K562 (cell line): ENCODE measurements around the gene MDM1. TPM values are rescaled to one million over a fixed set of nuclear protein-coding genes. Genes with fewer than 3 reads are reported as not detected.

Experiments
- ATAC-seq: fragments of 200-7000 bp; cut with Tn5 transposase; 3 replicates; pipeline ENCODE4 v1.9.1; 2020; ENCODE audit warnings: moderate library complexity
- BruUV-seq: library from RNA; stranded (reverse); fragments of 400-500 nt; replicated peaks from 2 replicates; lab custom pipeline; 2021; lab: Mats Ljungman, UMichigan
- CTCF ChIA-PET: fragments of 300-600 bp; formaldehyde crosslinking; extraction: SDS; loops from one replicate; lab custom pipeline; 2021; ENCODE audit warnings: low intra/inter-chr PET ratio; lab: Yijun Ruan, JAX
- POLR2A ChIA-PET: fragments of 300-600, 350-650 bp; sonication (Branson Sonifier 250); formaldehyde crosslinking; extraction: SDS; loops from one replicate; lab custom pipeline; 2021; ENCODE audit warnings: antibody characterized with exemption, inconsistent platforms; lab: Yijun Ruan, JAX
- DNase-seq, 4 experiments: peaks; one replicate each; pipeline versions ENCODE4 v3.0.0 to v3.0.0-alpha.2; 2011 to 2018; ENCODE audit warnings: low spot score in 3 of 4, mixed read lengths in 3 of 4; ENCODE audit errors: extremely low read depth in 1 of 4
- FAIRE-seq: peaks from 2 replicates; lab custom pipeline; 2011; peaks lifted over from hg19 to GRCh38; lab: Jason Lieb, UNC
- H2AFZ ChIP-seq: 2 replicates; pipeline ENCODE4 v1.6.0; 2011; ENCODE audit warnings: low read depth, low read length, control low read depth, inconsistent platforms
- H3K27ac ChIP-seq: fragments of 200-600 bp; 3 replicates; pipeline ENCODE4 v1.8.0; 2011; ENCODE audit warnings: low read depth, mild to moderate bottlenecking, control low read depth, inconsistent platforms, low read length, moderate library complexity, mixed read lengths; ENCODE audit errors: extremely low read depth
- H3K27me3 ChIP-seq, 2 experiments: fragments of 300-600 bp in 1 of 2; 2 replicates in 1 of 2; 3 replicates in 1 of 2; pipeline versions ENCODE4 v1.6.0 to v1.8.0; 2011; ENCODE audit warnings: inconsistent platforms in 2 of 2, low read length in 2 of 2, mild to moderate bottlenecking in 1 of 2, mixed read lengths in 1 of 2, moderate library complexity in 1 of 2; ENCODE audit not compliant: control insufficient read depth in 2 of 2, insufficient read depth in 2 of 2
- H3K36me3 ChIP-seq: fragments of 300-600 bp; 3 replicates; pipeline ENCODE4 v1.8.0; 2011; ENCODE audit warnings: mild to moderate bottlenecking, low read length, inconsistent platforms; ENCODE audit not compliant: control insufficient read depth, insufficient read depth
- H3K4me1 ChIP-seq, 2 experiments: fragments of 200-600 bp in 1 of 2; replicated peaks in 1 of 2; 2 replicates in 1 of 2; 3 replicates in 1 of 2; pipeline versions ENCODE4 v1.5.1 to v1.8.0; 2011; ENCODE audit warnings: inconsistent platforms in 2 of 2, low read length in 2 of 2, mild to moderate bottlenecking in 1 of 2, mixed read lengths in 1 of 2, moderate library complexity in 1 of 2; ENCODE audit not compliant: control insufficient read depth in 2 of 2, insufficient read depth in 2 of 2
- H3K4me2 ChIP-seq: 2 replicates; pipeline ENCODE4 v1.6.1; 2011; ENCODE audit warnings: low read length, control low read depth, inconsistent platforms, mixed read lengths; ENCODE audit not compliant: insufficient read depth
- H3K4me3 ChIP-seq: fragments of 200-600 bp; sonication (generic), shearing (Covaris generic); 2 replicates; pipeline ENCODE4 v1.5.1; 2016; ENCODE audit warnings: control low read depth, inconsistent platforms
- H3K79me2 ChIP-seq: fragments of 200-600 bp; 3 replicates; pipeline ENCODE4 v1.8.0; 2011; ENCODE audit warnings: low read length, inconsistent platforms; ENCODE audit not compliant: control insufficient read depth, insufficient read depth
- H3K9ac ChIP-seq, 2 experiments: 2 replicates each; pipeline versions ENCODE4 v1.6.0 to v1.6.1; 2011; ENCODE audit warnings: low read depth in 2 of 2, low read length in 2 of 2, control low read depth in 1 of 2, inconsistent platforms in 1 of 2, mild to moderate bottlenecking in 1 of 2, mixed read lengths in 1 of 2; ENCODE audit not compliant: insufficient read depth in 1 of 2
- H3K9me1 ChIP-seq: one replicate; pipeline ENCODE4 v1.6.0; 2011; ENCODE audit warnings: inconsistent platforms, mild to moderate bottlenecking, low read length, moderate library complexity; ENCODE audit not compliant: control insufficient read depth, insufficient read depth
- H3K9me3 ChIP-seq: replicated peaks from 2 replicates; pipeline ENCODE4 v1.5.1; 2011; ENCODE audit warnings: low read depth, low read length, inconsistent platforms; ENCODE audit not compliant: control insufficient read depth, insufficient read depth
- H4K20me1 ChIP-seq: replicated peaks from 2 replicates; pipeline ENCODE4 v1.6.1; 2011; ENCODE audit warnings: low read length, inconsistent platforms, mixed read lengths; ENCODE audit not compliant: control insufficient read depth, insufficient read depth
- CBFA2T3 ChIP-seq: fragments of 450-650 bp; IDR thresholded peaks from 2 replicates; pipeline ENCODE4 v1.6.1; 2017
- E2F6 ChIP-seq, 2 experiments: IDR thresholded peaks; 2 replicates each; pipeline ENCODE4 v1.6.1; 2011; ENCODE audit warnings: borderline replicate concordance in 1 of 2, control low read depth in 1 of 2, low read depth in 1 of 2, low read length in 1 of 2, mild to moderate bottlenecking in 1 of 2, mixed read lengths in 1 of 2, moderate library complexity in 1 of 2; ENCODE audit not compliant: insufficient read depth in 1 of 2, insufficient read length in 1 of 2, poor library complexity in 1 of 2, severe bottlenecking in 1 of 2; ENCODE audit errors: extremely low read depth in 1 of 2
- EWSR1 ChIP-seq: fragments of 450-650 bp; IDR thresholded peaks from 2 replicates; pipeline ENCODE4 v1.6.1; 2018; ENCODE audit warnings: borderline replicate concordance, mild to moderate bottlenecking, low read depth, moderate library complexity; ENCODE audit not compliant: partially characterized antibody
- EZH2 ChIP-seq: IDR thresholded peaks from 2 replicates; pipeline ENCODE4 v1.6.1; 2012; ENCODE audit warnings: low read depth, mild to moderate bottlenecking, inconsistent platforms, low read length, borderline replicate concordance
- HDAC8 ChIP-seq: fragments of 450-650 bp; IDR thresholded peaks from 2 replicates; pipeline ENCODE4 v1.6.1; 2016; ENCODE audit warnings: mild to moderate bottlenecking, missing genetic modification characterization, moderate library complexity, missing compliant biosample characterization
- HNRNPK ChIP-seq: fragments of 200-400 bp; formaldehyde crosslinking; IDR thresholded peaks from one replicate; pipeline ENCODE4 v1.6.1; 2018; ENCODE audit warnings: mild to moderate bottlenecking, low read depth, low read length; ENCODE audit not compliant: poor library complexity, severe bottlenecking
- MAZ ChIP-seq, 2 experiments: fragments of 450-650 bp in 1 of 2; sonication (generic) in 1 of 2; formaldehyde crosslinking; IDR thresholded peaks in 1 of 2; conservative IDR thresholded peaks in 1 of 2; 2 replicates each; pipeline versions ENCODE4 v1.4.0 to v1.5.0; 2020; ENCODE audit warnings: mild to moderate bottlenecking in 1 of 2, missing genetic modification reagents in 1 of 2
- NCOA4 ChIP-seq: fragments of 450-650 bp; IDR thresholded peaks from 2 replicates; pipeline ENCODE4 v1.6.1; 2018; ENCODE audit warnings: mild to moderate bottlenecking; ENCODE audit not compliant: partially characterized antibody
- NFRKB ChIP-seq: fragments of 450-650 bp; IDR thresholded peaks from 2 replicates; pipeline ENCODE4 v1.6.1; 2016; ENCODE audit warnings: low read depth
- ZNF75A ChIP-seq: fragments of 450-650 bp; formaldehyde crosslinking; IDR thresholded peaks from 2 replicates; pipeline ENCODE4 v1.4.0; 2020; ENCODE audit warnings: mild to moderate bottlenecking
- ZNF785 ChIP-seq: fragments of 250-450 bp; sonication (Bioruptor Pico); IDR thresholded peaks from 2 replicates; pipeline ENCODE4 v1.4.0; 2020; ENCODE audit warnings: mild to moderate bottlenecking
- WGBS: fragments of 100-300 bp; shearing (Covaris generic); methylation state at CpG from one replicate; pipeline ENCODE4 v1.1.6; 2016; ENCODE audit warnings: low coverage, mixed read lengths; ENCODE audit not compliant: insufficient coverage; ENCODE audit errors: missing lambda C conversion rate; 5-methylcytosine and 5-hydroxymethylcytosine counted together
- in situ Hi-C: fragments of 300-500 bp; cut with MboI; formaldehyde crosslinking; loops from 4 replicates; pipeline ENCODE4 v1.15.0; 2018; ENCODE audit warnings: inconsistent platforms, mixed read lengths
- intact Hi-C: fragments of 100-400 bp; cut with micrococcal nuclease; formaldehyde crosslinking; loops from 2 replicates; pipeline ENCODE4 v1.14.2; 2022
- polyA plus RNA-seq, 8 experiments: library from polyadenylated mRNA; depleted of rRNA in 4 of 8; stranded (reverse) in 5 of 8; unstranded in 3 of 8; fragments of >200 nt; fragmentation: Nextera tagmentation in 2 of 8; fragmentation: Illumina TruSeq in 1 of 8; extraction: Ambion mirVana in 2 of 8; extraction: Trizol in 1 of 8; gene quantifications; 2 replicates each; pipeline versions ENCODE4 v1.2.1 to v1.2.3, GENCODE V29; 2011 to 2014; ENCODE audit warnings: inconsistent platforms in 1 of 8, missing spikeins in 1 of 8
- total RNA-seq, 7 experiments: library from RNA; depleted of rRNA in 6 of 7; stranded (reverse); fragments of >200 nt in 6 of 7; fragmentation: Illumina TruSeq in 2 of 7; extraction: Trizol in 2 of 7; gene quantifications; 2 replicates each; pipeline versions ENCODE4 v1.2.1 to v1.2.3, GENCODE V29; 2011 to 2021; ENCODE audit warnings: low replicate concordance in 1 of 7
- TF ChIP-seq, protein P1 (sequence below), 2 experiments: fragments of 450-650 bp; IDR thresholded peaks; 2 replicates each; pipeline ENCODE4 v1.6.1; 2016; ENCODE audit warnings: mild to moderate bottlenecking in 2 of 2, borderline replicate concordance in 1 of 2, low read depth in 1 of 2, moderate library complexity in 1 of 2

The MDM1 gene
- total and polyA plus RNA-seq, 9 of the 15 experiments (the other 6 are each of a cell fraction or from before 2014, with no cell fraction given) = 7.5 to 16.8 (median 13.1) TPM

DNA sequence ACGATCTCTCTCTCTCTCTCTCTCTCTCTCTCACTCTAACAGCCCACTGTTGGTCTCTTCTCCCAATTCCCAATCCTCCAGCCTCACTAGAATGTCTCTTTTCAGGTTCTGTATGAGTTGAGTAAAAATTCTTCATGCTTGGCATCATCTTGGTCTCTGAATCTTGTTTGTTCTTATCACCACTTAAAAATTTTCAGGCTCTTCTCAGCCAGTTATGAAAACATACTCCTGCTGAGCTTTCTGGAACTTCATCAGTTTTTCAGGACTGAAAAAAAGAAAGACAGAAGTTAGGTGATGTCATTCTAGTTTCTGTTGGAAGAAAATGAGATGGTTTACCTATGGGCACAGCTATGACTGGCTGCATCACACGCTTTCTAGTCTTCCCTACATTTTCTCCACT is 67.3 kb downstream of the MDM1 start:
- DNase-seq (no peak), FAIRE-seq (no peak), ATAC-seq (no peak)
- Histone ChIP-seq H3K79me2 (no peaks in the 10 kb centered on the region), H3K9me1 (no peaks in the 10 kb centered on the region), H3K27ac (no peak overlapping the region), H3K4me2 (no peak overlapping the region), H4K20me1 (no peaks in the 10 kb centered on the region), H3K4me3 (no peak overlapping the region), H3K9me3 (no peaks in the 10 kb centered on the region), H3K9ac (no peak overlapping the region), H3K27me3 (peaks cover 7 to 17% of the 10 kb centered on the region in 2 experiments), H3K4me1 (no peaks in the 10 kb centered on the region), H3K36me3 (no peaks in the 10 kb centered on the region), H2AFZ (no peak overlapping the region)
- CTCF ChIA-PET = no interaction called here
- intact Hi-C loops (no loop called here), in situ Hi-C loops (no loop called here)
- POLR2A ChIA-PET = no interaction called here
- no TSS peak for BruUV-seq
- WGBS = 0% methylated on average over 2 of the region's 2 CpGs
- TF ChIP-seq, protein P1, sequence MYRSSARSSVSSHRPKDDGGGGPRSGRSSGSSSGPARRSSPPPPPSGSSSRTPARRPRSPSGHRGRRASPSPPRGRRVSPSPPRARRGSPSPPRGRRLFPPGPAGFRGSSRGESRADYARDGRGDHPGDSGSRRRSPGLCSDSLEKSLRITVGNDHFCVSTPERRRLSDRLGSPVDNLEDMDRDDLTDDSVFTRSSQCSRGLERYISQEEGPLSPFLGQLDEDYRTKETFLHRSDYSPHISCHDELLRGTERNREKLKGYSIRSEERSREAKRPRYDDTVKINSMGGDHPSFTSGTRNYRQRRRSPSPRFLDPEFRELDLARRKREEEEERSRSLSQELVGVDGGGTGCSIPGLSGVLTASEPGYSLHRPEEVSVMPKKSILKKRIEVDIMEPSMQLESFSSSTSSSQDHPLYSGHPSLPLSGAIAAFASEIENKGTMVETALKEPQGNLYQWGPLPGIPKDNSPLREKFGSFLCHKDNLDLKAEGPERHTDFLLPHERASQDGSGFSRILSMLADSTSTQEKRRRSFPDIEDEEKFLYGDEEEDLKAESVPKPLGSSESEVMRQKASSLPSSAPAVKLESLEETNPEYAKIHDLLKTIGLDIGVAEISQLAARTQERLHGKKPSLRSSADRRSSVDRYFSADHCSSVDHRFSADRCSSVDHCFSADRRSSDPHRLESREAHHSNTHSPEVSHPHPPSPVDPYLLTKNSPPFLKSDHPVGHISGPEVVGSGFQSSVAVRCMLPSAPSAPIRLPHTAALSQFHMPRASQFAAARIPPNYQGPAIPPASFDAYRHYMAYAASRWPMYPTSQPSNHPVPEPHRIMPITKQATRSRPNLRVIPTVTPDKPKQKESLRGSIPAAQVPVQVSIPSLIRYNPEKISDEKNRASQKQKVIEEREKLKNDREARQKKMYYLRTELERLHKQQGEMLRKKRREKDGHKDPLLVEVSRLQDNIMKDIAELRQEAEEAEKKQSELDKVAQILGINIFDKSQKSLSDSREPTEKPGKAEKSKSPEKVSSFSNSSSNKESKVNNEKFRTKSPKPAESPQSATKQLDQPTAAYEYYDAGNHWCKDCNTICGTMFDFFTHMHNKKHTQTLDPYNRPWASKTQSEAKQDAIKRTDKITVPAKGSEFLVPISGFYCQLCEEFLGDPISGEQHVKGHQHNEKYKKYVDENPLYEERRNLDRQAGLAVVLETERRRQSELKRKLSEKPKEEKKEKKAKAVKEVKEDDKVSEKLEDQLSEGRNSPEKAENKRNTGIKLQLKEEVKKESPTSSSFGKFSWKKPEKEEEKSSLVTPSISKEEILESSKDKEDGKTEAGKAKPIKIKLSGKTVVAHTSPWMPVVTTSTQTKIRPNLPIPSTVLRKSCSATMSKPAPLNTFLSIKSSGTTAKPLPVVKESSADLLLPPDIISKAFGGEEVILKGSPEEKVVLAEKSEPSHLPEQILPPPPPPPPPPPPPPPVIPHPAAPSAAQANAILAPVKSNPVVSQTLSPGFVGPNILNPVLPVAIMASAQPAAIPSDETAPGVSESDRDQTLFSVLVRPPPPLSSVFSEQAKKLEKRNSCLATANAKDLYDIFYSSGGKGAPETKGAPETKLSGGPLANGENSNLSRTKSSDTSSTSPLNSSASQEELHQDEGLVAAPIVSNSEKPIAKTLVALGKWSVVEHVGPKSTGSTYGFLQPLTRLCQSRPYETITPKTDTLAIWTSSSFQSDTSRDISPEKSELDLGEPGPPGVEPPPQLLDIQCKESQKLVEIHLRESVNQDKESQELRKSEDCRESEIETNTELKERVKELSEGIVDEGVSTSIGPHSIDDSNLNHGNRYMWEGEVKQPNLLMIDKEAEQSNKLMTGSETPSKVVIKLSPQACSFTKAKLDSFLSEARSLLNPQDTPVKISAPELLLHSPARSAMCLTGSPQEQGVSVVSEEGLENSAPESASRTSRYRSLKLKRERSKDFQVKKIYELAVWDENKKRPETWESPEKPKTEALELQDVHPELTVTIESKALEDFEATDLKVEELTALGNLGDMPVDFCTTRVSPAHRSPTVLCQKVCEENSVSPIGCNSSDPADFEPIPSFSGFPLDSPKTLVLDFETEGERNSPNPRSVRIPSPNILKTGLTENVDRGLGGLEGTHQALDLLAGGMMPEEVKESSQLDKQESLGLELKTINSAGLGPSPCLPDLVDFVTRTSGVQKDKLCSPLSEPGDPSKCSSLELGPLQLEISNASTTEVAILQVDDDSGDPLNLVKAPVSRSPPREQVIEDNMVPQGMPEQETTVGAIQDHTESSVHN (IDR thresholded peaks at IDR 0.05; ENCODE audit: borderline replicate concordance in 1 of 2, low read depth in 1 of 2) = no peak
- no peak for TF ChIP-seq HDAC8 (tag)
- TF ChIP-seq CBFA2T3 = no peak
- no peak for TF ChIP-seq HNRNPK
- TF ChIP-seq ZNF785 (CRISPR knock-in tag) = no peak
- TF ChIP-seq EZH2 = no peak
- no peak for TF ChIP-seq E2F6 (IDR thresholded peaks at IDR 0.05; ENCODE audit: borderline replicate concordance in 1 of 2, extremely low read depth in 1 of 2, insufficient read depth in 1 of 2, insufficient read length in 1 of 2, low read depth in 1 of 2, low read length in 1 of 2, poor library complexity in 1 of 2, severe bottlenecking in 1 of 2)
- TF ChIP-seq NFRKB = no peak
- TF ChIP-seq MAZ (CRISPR knock-in tag; conservative IDR thresholded peaks at IDR 0.05 in 1 of 2, IDR thresholded peaks at IDR 0.05 in 1 of 2) = no peak
- no peak for TF ChIP-seq NCOA4
- TF ChIP-seq ZNF75A = no peak
- no peak for TF ChIP-seq EWSR1
